GM12878 (cell line): Measurements from ENCODE around the gene IDH3G. TPM values are rescaled to one million over a fixed set of nuclear protein-coding genes. Genes with fewer than 3 reads are reported as not detected.

ENCODE experiments used
- ATAC-seq: fragments of 200-7000 bp; cut with Tn5 transposase; 3 replicates; pipeline ENCODE4 v1.9.1; 2020; ENCODE audit warnings: mild to moderate bottlenecking, moderate library complexity
- BruUV-seq: library from RNA; stranded (reverse); fragments of 400-500 nt; replicated peaks from 2 replicates; lab custom pipeline; 2021; lab: Mats Ljungman, UMichigan
- CTCF ChIA-PET: fragments of 300-600 bp; sonication (Branson Sonifier 250); formaldehyde crosslinking; extraction: SDS; loops from one replicate; lab custom pipeline; 2021; ENCODE audit warnings: inconsistent platforms; lab: Yijun Ruan, JAX
- POLR2A ChIA-PET: fragments of 350-600 bp; formaldehyde crosslinking; extraction: SDS; loops from one replicate; lab custom pipeline; 2021; ENCODE audit warnings: inconsistent platforms; lab: Charles Lee
- RAD21 ChIA-PET: fragments of 300-600 bp; sonication (Branson Sonifier 250); formaldehyde crosslinking; loops from one replicate; lab custom pipeline; 2023; ENCODE audit warnings: antibody characterized with exemption; ENCODE audit not compliant: unreplicated experiment; lab: Charles Lee
- SMC1A ChIA-PET: fragments of 300-600 bp; sonication (Branson Sonifier 250); formaldehyde crosslinking; loops from one replicate; lab custom pipeline; 2023; ENCODE audit not compliant: unreplicated experiment, uncharacterized antibody; lab: Charles Lee
- DNase-seq: peaks from one replicate; pipeline ENCODE4 v3.0.0-alpha.2; 2011; ENCODE audit warnings: low read depth, low spot score
- FAIRE-seq: peaks from 3 replicates; lab custom pipeline; 2011; peaks lifted over from hg19 to GRCh38; lab: Jason Lieb, UNC
- H2AFZ ChIP-seq: 2 replicates; pipeline ENCODE4 v1.6.0; 2011; ENCODE audit warnings: low read depth, low read length, control low read depth; ENCODE audit not compliant: control insufficient read depth
- H3K27ac ChIP-seq: 2 replicates; pipeline ENCODE4 v1.5.1; 2011; ENCODE audit warnings: control low read depth; ENCODE audit not compliant: control insufficient read depth, insufficient read depth
- H3K27me3 ChIP-seq, 2 experiments: replicated peaks in 1 of 2; 2 replicates each; pipeline versions ENCODE4 v1.6.0 to v1.6.1; 2011; ENCODE audit warnings: low read length in 1 of 2; ENCODE audit not compliant: control insufficient read depth in 2 of 2, insufficient read depth in 2 of 2
- H3K36me3 ChIP-seq, 2 experiments: 2 replicates each; pipeline ENCODE4 v1.5.1; 2011; ENCODE audit warnings: low read length in 1 of 2; ENCODE audit not compliant: control insufficient read depth in 2 of 2, insufficient read depth in 2 of 2
- H3K4me1 ChIP-seq: 2 replicates; pipeline ENCODE4 v1.6.1; 2011; ENCODE audit warnings: mild to moderate bottlenecking, low read length, moderate library complexity, mixed read lengths; ENCODE audit not compliant: control insufficient read depth, insufficient read depth
- H3K4me2 ChIP-seq: 2 replicates; pipeline ENCODE4 v1.6.0; 2011; ENCODE audit warnings: control low read depth; ENCODE audit not compliant: control insufficient read depth, insufficient read depth
- H3K4me3 ChIP-seq: fragments of 200-600 bp; sonication (generic); 2 replicates; pipeline ENCODE4 v1.5.1; 2016
- H3K79me2 ChIP-seq: 2 replicates; pipeline ENCODE4 v1.6.0; 2011; ENCODE audit warnings: low read length; ENCODE audit not compliant: control insufficient read depth, insufficient read depth
- H3K9ac ChIP-seq: 2 replicates; pipeline ENCODE4 v1.8.0; 2011; ENCODE audit warnings: low read length, control low read depth, mixed read lengths; ENCODE audit not compliant: control insufficient read depth, insufficient read depth
- H3K9me3 ChIP-seq: replicated peaks from 3 replicates; pipeline ENCODE4 v1.5.1; 2011; ENCODE audit warnings: mild to moderate bottlenecking, low read length; ENCODE audit not compliant: control insufficient read depth, insufficient read depth
- H4K20me1 ChIP-seq: 2 replicates; pipeline ENCODE4 v1.6.0; 2011; ENCODE audit not compliant: control insufficient read depth, insufficient read depth
- KDM1A ChIP-seq: fragments of 200-600 bp; sonication (generic); IDR thresholded peaks from 2 replicates; pipeline ENCODE4 v1.6.1; 2016; ENCODE audit warnings: borderline replicate concordance
- MEF2B ChIP-seq: fragments of 450-650 bp; IDR thresholded peaks from 2 replicates; pipeline ENCODE4 v1.6.1; 2018; ENCODE audit warnings: mild to moderate bottlenecking, moderate library complexity; ENCODE audit not compliant: partially characterized antibody, poor library complexity, severe bottlenecking
- SUPT20H ChIP-seq: IDR thresholded peaks from 2 replicates; pipeline ENCODE4 v1.6.1; 2011; ENCODE audit warnings: low read depth, mild to moderate bottlenecking, low read length, moderate library complexity, borderline replicate concordance; ENCODE audit not compliant: control insufficient read depth
- WGBS: methylation state at CpG from one replicate; pipeline ENCODE4 v1.1.6; 2016; ENCODE audit warnings: low lambda C conversion rate; ENCODE audit not compliant: insufficient replicate concordance, insufficient coverage; ENCODE audit errors: missing lambda C conversion rate; 5-methylcytosine and 5-hydroxymethylcytosine counted together
- in situ Hi-C: fragments of 300-500 bp; cut with MboI; formaldehyde crosslinking; loops from 9 replicates; pipeline ENCODE4 v1.14.3; 2018; ENCODE audit warnings: mixed read lengths
- intact Hi-C: fragments of 100-400 bp; cut with micrococcal nuclease; formaldehyde crosslinking; loops from one replicate; pipeline ENCODE4 v1.14.2; 2022; ENCODE audit not compliant: unreplicated experiment
- polyA plus RNA-seq, 11 experiments: library from polyadenylated mRNA; depleted of rRNA in 4 of 11; unstranded in 6 of 11; stranded (reverse) in 5 of 11; fragments of >200 nt; fragmentation: Nextera tagmentation in 4 of 11; fragmentation: Illumina TruSeq in 1 of 11; extraction: Ambion mirVana in 4 of 11; extraction: Trizol in 1 of 11; gene quantifications; 1 replicate in 1 of 11; 2 replicates in 10 of 11; pipeline versions ENCODE4 v1.2.1 to v1.2.3, GENCODE V29; 2011 to 2016; ENCODE audit warnings: inconsistent platforms in 2 of 11, missing spikeins in 2 of 11, low read depth in 1 of 11
- total RNA-seq, 4 experiments: library from RNA; depleted of rRNA in 3 of 4; stranded (reverse); fragments of >200 nt in 3 of 4; fragmentation: Illumina TruSeq in 1 of 4; extraction: Trizol in 1 of 4; gene quantifications; 2 replicates each; pipeline versions ENCODE4 v1.2.1 to v1.2.3, GENCODE V29; 2013 to 2021
- TF ChIP-seq, protein P1 (sequence below): fragments of 450-650 bp; IDR thresholded peaks from 2 replicates; pipeline ENCODE4 v1.6.1; 2018; ENCODE audit warnings: borderline replicate concordance, mild to moderate bottlenecking; ENCODE audit not compliant: partially characterized antibody
- TF ChIP-seq, protein P2 (sequence below): IDR thresholded peaks from 2 replicates; pipeline ENCODE4 v1.6.1; 2012; ENCODE audit warnings: low read depth, low read length, improper control_type of control experiment

The IDH3G gene
- total and polyA plus RNA-seq, 10 of the 15 experiments (the other 5 are each of a cell fraction or from before 2014, with no cell fraction given) = 26.3 to 102 (median 66.6) TPM

DNA sequence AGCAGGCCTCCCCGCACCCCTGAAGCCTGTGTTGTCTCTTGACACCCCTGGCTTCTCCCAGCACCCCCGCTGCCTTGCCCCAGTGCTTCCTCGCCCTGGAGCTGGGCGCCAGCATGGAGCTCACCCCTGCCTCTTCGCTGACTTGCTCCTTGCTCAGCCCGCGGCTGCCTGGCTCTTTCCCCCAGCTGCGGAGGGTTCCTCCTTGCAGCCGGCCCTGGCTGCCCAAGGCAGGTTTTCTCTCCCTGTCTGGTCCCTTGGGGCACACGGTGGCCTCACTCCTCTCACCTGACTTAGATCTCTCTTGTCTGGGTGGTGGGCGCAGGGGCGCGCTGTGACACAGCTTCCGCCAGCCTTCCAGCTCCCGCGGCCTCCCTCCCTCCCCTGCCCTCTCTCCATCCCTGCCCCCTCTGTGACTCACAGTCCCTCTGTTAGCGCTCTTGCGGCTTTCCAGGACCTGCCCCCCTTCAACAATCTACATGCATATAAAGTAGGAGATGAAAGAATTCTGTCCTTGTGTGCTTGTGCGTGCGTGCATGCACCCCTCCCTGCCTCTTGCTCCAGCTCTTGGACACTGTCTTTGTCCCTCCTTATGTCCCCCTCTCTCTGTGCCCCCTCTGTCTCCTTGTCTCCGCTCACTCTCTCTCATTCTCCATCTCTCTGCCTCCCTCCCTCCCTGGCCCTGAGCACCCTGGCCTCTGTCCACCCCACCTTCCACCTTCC is 27.9 kb downstream of the IDH3G start:
- ATAC-seq (no peak; the same call in 2 of the 3 replicates), FAIRE-seq (no peak), DNase-seq (no peak)
- Histone ChIP-seq H3K4me3 (no peak overlapping the region), H3K27ac (no peak overlapping the region), H3K9ac (no peak overlapping the region), H3K9me3 (no peaks in the 10 kb centered on the region; the same call in 2 of the 3 replicates), H3K79me2 (no peaks in the 10 kb centered on the region), H3K4me1 (no peaks in the 10 kb centered on the region), H3K4me2 (no peak overlapping the region), H3K36me3 (no peaks in the 10 kb centered on the region), H3K27me3 (no peaks in the 10 kb centered on the region), H4K20me1 (no peaks in the 10 kb centered on the region), H2AFZ (no peak overlapping the region)
- 38% methylated on average over 13 of the region's 21 CpGs for WGBS
- ChIA-PET SMC1A (no interaction called here), POLR2A (no interaction called here), RAD21 (interaction anchor here (0.7 kb wide), 1 partner anchor 181 kb away, joined by 3 read pairs; no protein-coding TSS in a partner anchor), CTCF (interaction anchor here (0.6 to 1.0 kb wide), 3 partner anchors 98 to 200 kb away, joined by 4 read pairs; no protein-coding TSS in a partner anchor)
- in situ Hi-C loops (no loop called here), intact Hi-C loops (no loop called here)
- no TSS peak for BruUV-seq
- peak; percentile 37 for TF ChIP-seq MEF2B
- TF ChIP-seq SUPT20H = no peak

DNA sequence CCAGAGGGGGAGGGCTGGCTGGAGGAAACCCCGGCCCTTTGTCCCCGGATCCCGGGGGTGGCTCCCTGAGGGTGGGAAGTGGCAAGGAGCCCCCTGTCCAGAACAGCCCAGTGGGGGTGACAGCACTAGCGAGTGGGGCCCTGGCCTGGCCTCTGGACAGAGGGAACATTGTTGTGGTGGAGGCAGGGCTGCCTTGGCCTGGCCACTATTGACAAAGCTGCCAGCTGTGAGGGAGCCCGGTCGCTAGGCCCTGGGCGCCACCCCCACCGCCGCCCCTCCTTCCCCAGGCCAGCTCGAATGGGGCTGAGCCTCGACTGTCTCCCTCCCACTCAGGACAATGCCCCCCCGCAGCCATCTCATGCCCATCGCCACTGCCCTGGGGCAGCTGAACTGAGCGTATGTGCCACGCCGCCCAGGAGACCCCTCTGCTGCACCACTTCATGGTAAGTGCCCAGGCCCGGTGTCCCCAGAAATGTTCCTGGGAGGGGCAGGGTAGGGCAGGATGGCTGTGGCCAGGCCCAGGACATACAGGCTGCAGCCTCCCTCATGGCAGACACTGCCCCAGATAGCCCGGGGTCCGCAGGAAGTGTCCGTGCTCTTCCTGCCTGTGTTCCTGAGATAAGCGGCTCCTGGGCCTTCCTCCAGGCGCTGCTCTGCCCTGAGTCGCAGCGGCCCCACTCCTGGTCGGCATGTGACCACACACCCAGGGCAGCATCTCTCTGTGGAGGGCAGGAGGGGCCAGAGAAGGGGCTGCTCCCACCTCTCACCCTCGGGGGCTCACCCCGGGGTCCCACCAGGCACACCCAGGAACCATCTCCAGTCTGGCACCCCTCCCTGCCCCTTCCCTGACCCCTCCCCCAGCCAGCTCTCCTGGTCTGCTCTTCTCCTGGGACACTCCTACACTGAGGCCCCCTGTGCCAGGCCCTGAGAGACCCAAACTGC is 28.8 kb downstream of the IDH3G start:
- no peak overlapping the region for H2AFZ ChIP-seq
- H3K4me1 ChIP-seq = no peaks in the 10 kb centered on the region
- CTCF ChIA-PET = interaction anchor here (1.0 kb wide), 1 partner anchor 98 kb away, joined by 4 read pairs; no protein-coding TSS in a partner anchor
- no peak for TF ChIP-seq KDM1A
- TF ChIP-seq, protein P1, sequence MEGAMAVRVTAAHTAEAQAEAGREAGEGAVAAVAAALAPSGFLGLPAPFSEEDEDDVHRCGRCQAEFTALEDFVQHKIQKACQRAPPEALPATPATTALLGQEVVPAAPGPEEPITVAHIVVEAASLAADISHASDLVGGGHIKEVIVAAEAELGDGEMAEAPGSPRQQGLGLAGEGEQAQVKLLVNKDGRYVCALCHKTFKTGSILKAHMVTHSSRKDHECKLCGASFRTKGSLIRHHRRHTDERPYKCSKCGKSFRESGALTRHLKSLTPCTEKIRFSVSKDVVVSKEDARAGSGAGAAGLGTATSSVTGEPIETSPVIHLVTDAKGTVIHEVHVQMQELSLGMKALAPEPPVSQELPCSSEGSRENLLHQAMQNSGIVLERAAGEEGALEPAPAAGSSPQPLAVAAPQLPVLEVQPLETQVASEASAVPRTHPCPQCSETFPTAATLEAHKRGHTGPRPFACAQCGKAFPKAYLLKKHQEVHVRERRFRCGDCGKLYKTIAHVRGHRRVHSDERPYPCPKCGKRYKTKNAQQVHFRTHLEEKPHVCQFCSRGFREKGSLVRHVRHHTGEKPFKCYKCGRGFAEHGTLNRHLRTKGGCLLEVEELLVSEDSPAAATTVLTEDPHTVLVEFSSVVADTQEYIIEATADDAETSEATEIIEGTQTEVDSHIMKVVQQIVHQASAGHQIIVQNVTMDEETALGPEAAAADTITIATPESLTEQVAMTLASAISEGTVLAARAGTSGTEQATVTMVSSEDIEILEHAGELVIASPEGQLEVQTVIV = no peak
- TF ChIP-seq, protein P2, sequence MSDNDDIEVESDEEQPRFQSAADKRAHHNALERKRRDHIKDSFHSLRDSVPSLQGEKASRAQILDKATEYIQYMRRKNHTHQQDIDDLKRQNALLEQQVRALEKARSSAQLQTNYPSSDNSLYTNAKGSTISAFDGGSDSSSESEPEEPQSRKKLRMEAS = no peak
- intact Hi-C loops (no loop called here), in situ Hi-C loops (no loop called here)
- H3K27me3 ChIP-seq = no peaks in the 10 kb centered on the region
- RAD21 ChIA-PET = interaction anchor here (0.7 kb wide), 1 partner anchor 181 kb away, joined by 3 read pairs; no protein-coding TSS in a partner anchor
- WGBS = 48% methylated on average over 20 of the region's 27 CpGs
- POLR2A ChIA-PET = no interaction called here
- ATAC-seq (no peak), FAIRE-seq (no peak), DNase-seq (no peak)
- no peak overlapping the region for H3K4me3 ChIP-seq
- H3K27ac ChIP-seq = no peak overlapping the region
- H3K79me2 ChIP-seq = no peaks in the 10 kb centered on the region
- no peak overlapping the region for H3K4me2 ChIP-seq
- no peak overlapping the region for H3K9ac ChIP-seq
- no peaks in the 10 kb centered on the region for H4K20me1 ChIP-seq
- SMC1A ChIA-PET = no interaction called here
- BruUV-seq = no TSS peak
- H3K36me3 ChIP-seq = no peaks in the 10 kb centered on the region
- no peaks in the 10 kb centered on the region; the same call in 2 of the 3 replicates for H3K9me3 ChIP-seq
